NCI-H1694 treated with DMSO at 0.1 percent for 48 hours (cell line): ENCODE measurements around the gene NALCN.

Experiments used
- DNase-seq: peaks from one replicate; lab custom pipeline; 2025; lab: John Stamatoyannopoulos, UW

The NALCN gene

DNA sequence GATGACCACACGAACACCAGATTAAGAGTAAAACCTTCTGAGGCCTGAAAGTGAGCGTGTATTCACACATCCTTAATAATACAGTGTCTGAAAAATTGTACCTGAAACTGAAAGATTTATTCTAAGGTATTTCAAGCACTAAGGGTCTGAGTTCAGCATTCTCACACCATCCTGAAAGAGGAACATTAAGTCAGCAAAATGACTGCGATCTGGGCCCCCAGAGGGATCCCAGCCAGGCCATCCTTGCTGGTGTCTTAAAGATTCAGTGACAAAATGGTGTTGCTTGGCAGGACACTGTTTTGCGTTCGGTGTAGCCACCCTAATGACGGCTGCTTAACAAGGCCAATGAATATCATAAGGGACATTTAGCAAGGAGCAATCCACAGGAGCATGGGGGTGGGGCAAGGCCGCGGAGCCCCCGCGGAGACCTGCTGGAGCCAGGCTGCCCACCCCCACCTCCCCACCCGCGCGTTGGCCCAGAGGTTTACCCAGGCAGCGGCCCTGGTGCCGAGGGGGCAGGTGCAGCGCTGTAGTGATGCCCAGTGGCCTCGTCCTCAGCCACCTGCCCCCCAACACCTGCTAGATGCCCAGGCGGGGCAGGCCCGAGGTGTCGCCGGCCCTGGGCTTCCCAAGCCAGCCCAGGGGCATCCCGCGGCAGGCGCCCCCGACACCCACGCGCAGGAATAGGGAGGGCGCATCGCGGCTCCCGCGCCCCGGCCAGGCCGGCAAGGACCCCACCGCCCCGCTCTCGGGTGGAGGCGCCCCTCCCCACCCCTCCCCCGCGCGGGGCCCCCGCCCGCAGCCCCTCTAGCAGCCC lies 742 bp downstream of the NALCN start:
- no peak for DNase-seq

- DNase-seq: no peak
These were observed 4.2 kb downstream of the NALCN start for GRCh38 chr13:101412076-101412475.

- no peak for DNase-seq
These were observed 7.2 kb downstream of the NALCN start for GRCh38 chr13:101408992-101409656.

GRCh38 chr13:101408154-101408553 lies 8.2 kb downstream of the NALCN start:
- no peak for DNase-seq

DNA sequence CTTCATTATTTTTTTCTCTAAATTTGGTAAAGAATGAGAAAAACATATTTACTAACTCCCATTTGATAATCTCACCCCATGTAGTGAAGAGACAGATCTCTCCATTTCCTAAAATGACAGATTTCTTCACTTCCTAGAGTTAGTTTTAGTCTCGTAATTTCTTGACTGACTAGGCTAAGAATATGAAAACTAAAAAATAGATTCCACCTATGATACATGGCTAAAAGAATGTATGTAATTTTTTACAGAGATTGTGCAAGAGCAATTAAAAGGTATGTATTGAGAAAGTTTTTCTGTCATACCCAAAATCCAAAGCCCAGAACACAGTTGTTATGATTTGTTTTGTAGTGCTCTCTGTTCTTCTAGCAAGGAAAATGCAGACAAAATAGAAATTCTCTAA lies 9.5 kb downstream of the NALCN start:
- DNase-seq: no peak

GRCh38 chr13:101401196-101401595 lies 15.1 kb downstream of the NALCN start:
- DNase-seq: no peak

DNA sequence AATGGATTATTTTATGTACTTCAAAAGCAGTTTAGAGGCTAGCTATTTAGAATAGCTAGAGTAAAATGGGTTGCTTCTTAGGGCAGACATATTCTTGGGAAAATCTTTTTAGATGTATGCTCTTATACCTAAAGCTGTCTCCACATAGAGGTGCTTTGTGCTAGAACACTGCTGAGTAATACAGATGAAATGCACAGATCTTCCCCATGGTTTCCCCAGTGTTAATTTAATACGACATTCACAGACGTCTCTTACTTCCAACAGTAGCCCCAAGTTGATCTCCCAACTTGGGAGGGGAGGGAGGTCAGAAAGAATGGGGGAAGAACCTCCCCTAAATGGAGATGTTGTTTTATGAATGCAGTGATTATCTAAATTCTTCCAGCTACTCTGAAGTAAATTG lies 16.9 kb downstream of the NALCN start:
- no peak for DNase-seq

- DNase-seq: no peak
These were observed 17.4 kb downstream of the NALCN start for GRCh38 chr13:101398920-101399319.

DNA sequence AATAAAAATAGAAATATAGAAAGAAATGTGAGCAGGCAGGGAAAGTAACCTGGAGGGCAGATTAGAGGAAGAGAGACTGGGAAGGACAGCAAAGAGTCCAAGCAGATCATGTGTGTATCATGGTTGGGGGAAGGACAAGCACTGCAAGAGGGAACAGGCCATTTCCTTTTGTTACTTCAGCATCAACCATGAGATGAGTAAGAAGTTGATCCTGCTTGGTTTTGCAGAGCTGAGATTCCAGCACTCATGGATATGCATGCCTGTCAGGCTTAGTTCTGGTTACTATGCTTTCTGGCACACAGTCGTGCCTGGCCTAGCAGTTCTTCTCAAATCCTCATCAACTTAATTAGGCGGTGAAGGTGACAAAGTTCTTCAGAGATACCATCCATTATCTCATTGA lies 18.1 kb downstream of the NALCN start:
- no peak for DNase-seq

- no peak for DNase-seq
These were observed 18.6 kb downstream of the NALCN start for GRCh38 chr13:101397742-101398141.

DNA sequence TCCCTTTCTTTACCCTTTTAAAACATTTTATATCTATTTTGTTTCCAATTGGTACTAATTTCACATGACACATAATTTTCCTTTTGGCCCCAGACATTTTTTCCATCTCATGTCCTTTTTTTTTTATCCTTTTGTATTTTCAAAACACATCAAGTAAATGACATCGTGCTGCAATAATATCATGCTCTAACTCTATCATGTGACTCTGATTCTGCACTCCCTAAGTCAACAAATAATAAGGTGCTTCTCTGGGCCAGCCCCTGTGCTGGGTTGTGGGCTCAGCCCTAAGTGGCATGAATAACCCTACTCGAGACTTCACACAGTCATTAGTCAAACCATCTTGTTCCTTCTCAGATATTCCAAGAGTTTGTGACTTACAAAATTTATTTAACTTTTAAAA lies 21.7 kb downstream of the NALCN start:
- DNase-seq: no peak

GRCh38 chr13:101393140-101393539 lies 23.2 kb downstream of the NALCN start:
- DNase-seq: no peak

GRCh38 chr13:101390461-101390860 lies 25.8 kb downstream of the NALCN start:
- no peak for DNase-seq

GRCh38 chr13:101384929-101385328 lies 31.4 kb downstream of the NALCN start:
- DNase-seq: no peak

DNA sequence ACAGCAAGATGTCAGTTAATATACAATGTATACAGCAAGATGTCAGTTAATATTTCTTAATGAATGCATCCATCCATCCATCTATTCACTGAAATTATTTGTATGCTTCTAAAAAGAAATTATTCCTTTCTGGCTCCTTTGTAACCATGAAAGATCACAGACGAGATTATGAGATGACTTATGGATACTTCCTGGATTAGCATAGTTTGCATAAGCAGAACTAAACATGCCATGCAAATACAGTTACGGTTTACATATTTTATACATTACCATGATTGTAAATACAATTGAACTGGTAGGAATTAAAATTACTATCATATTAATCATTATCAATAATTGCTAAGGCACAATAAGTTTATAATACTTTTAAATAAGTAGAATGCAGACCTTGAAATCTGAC lies 32.7 kb downstream of the NALCN start:
- DNase-seq: no peak

DNA sequence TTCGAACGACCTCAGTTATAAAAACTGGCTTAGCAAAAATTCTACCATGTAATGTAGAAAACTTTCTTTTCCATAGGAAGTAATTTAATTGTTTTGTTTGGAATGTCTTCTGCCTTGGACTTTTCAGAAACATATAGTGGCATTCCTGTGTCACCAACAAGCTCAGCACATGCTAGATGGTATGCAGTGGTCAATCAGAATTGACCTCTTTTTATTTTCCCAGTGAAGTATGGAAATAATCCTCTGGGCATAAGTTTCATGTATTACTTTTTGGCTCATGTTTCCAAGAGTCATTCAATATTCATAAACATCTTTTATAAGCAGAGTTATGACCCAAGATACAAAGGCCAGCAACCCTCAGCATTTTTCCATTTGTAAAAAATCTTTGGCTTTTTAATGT lies 33.6 kb downstream of the NALCN start:
- no peak for DNase-seq

- DNase-seq: no peak
These were observed 34.2 kb downstream of the NALCN start for GRCh38 chr13:101382086-101382485.

- DNase-seq: no peak
These were observed 55.8 kb downstream of the NALCN start for GRCh38 chr13:101360525-101360924.

DNA sequence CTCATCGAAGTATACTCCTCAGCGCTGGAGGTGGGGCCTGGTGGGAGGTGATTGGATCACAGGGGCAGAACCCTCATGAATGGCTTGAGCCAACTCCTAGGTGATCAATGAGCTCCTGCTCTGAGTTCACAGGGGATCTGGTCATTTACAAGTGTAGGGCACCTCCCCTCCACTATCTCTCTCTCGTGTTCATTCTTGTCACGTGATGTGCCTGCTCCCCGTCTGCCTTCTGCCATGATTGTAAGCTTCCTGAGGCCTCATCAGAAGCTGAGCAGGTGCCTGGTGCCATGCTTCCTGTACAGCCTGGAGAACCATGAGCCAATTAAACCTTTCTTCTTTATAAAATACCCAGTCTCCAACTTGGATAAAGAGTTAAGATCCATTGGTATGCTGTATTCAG lies 61.4 kb downstream of the NALCN start:
- no peak for DNase-seq

- no peak for DNase-seq
These were observed 69.2 kb downstream of the NALCN start for GRCh38 chr13:101346942-101347728.

GRCh38 chr13:101346161-101346560 lies 70.1 kb downstream of the NALCN start:
- DNase-seq: no peak

DNA sequence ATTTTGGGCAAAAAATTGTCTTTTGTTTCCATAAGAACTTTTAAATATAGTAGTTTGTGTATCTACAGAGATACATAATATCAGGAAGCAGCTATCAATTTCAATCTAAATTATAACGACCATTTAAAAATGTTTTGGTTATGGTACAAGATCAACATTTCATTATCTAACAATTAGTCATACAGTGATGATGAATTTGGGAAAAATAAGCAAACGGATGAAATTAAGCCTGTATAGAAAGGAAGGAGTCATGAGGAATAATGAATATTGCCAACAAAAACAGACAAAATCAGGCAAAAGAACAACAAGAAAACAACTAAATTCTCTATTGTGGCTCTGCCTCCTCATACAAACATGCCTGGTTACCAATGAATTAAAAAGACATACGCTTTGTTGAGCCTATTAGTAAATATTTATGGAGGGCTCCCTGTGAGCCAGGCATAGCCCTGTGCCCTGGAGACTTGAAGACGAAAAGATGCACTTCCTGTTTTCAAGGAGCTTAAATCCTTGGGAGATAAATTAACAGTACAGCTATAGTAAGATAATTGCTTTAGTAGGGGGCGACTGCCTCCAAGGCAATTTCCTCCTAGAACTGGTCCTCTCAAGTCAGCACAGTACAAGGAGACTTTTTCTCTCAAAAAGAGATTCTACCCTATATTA lies 73.0 kb downstream of the NALCN start:
- DNase-seq: no peak
